B cell (primary cell): Measurements from ENCODE around the gene PSMB3. TPM values are rescaled to one million over a fixed set of nuclear protein-coding genes. Genes with fewer than 3 reads are reported as not detected.

Experiments
- ATAC-seq: fragments of 200-7000 bp; cut with Tn5 transposase; one replicate; pipeline ENCODE4 v1.10.0; 2021; ENCODE audit warnings: low read depth, mild to moderate bottlenecking, moderate number of reproducible peaks, moderate library complexity
- CTCF ChIA-PET: fragments of 350-600 bp; sonication (Branson Sonifier 250); formaldehyde crosslinking; loops from one replicate; lab custom pipeline; 2021; ENCODE audit warnings: antibody characterized with exemption, inconsistent platforms; lab: Charles Lee
- POLR2A ChIA-PET: fragments of 350-600 bp; sonication (Branson Sonifier 250); formaldehyde crosslinking; loops from one replicate; lab custom pipeline; 2021; ENCODE audit warnings: antibody characterized with exemption; lab: Charles Lee
- DNase-seq: peaks from one replicate; pipeline ENCODE4 v3.0.0; 2013
- H2AFZ ChIP-seq: 2 replicates; pipeline ENCODE4 v1.6.1; 2012; ENCODE audit warnings: mild to moderate bottlenecking, low read depth, low read length; ENCODE audit not compliant: insufficient read depth, poor library complexity, severe bottlenecking
- H3K27ac ChIP-seq, 2 donors: 1 replicate in 1 of 2; 2 replicates in 1 of 2; pipeline ENCODE4 v1.5.1; 2012 to 2013; ENCODE audit warnings: low read length in 2 of 2, mild to moderate bottlenecking in 2 of 2, moderate library complexity in 1 of 2
- H3K27me3 ChIP-seq, 4 experiments: fragments of 200-600 bp in 1 of 4; sonication (generic) in 1 of 4; replicated peaks in 1 of 4; 1 replicate in 2 of 4; 2 replicates in 2 of 4; pipeline versions ENCODE4 v1.6.1 to v1.7.0; 2013 to 2016; ENCODE audit warnings: low read length in 3 of 4, mild to moderate bottlenecking in 2 of 4, mixed read lengths in 1 of 4, moderate library complexity in 1 of 4; ENCODE audit not compliant: insufficient read depth in 4 of 4, control insufficient read depth in 3 of 4; ENCODE audit errors: control extremely low read depth in 1 of 4
- H3K36me3 ChIP-seq, 2 experiments: replicated peaks in 1 of 2; 1 replicate in 1 of 2; 2 replicates in 1 of 2; pipeline versions ENCODE4 v1.6.1 to v1.7.1; 2013; ENCODE audit warnings: low read length in 1 of 2; ENCODE audit not compliant: insufficient read depth in 2 of 2, control insufficient read depth in 1 of 2; ENCODE audit errors: control extremely low read depth in 1 of 2, extremely low read depth in 1 of 2
- H3K4me1 ChIP-seq, 2 donors: fragments of 200-600 bp in 1 of 2; sonication (generic) in 1 of 2; 1 replicate in 1 of 2; 2 replicates in 1 of 2; pipeline versions ENCODE4 v1.5.1 to v1.6.1; 2013 to 2017; ENCODE audit warnings: low read length in 2 of 2; ENCODE audit not compliant: control insufficient read depth in 2 of 2, insufficient read depth in 2 of 2
- H3K4me2 ChIP-seq: replicated peaks from 2 replicates; pipeline ENCODE3; 2012; ENCODE audit warnings: mild to moderate bottlenecking, low read depth, low read length; ENCODE audit not compliant: poor library complexity, severe bottlenecking
- H3K4me3 ChIP-seq, 5 experiments: fragments of 200-600 bp in 1 of 5; sonication (generic) in 1 of 5; 1 replicate in 3 of 5; 2 replicates in 2 of 5; pipeline versions ENCODE4 v1.5.1 to v1.7.0; 2011 to 2016; ENCODE audit warnings: low read length in 4 of 5, mild to moderate bottlenecking in 4 of 5, low read depth in 2 of 5, control low read depth in 1 of 5, moderate library complexity in 1 of 5; ENCODE audit not compliant: insufficient read depth in 1 of 5; ENCODE audit errors: control extremely low read depth in 1 of 5, extremely low read depth in 1 of 5
- H3K79me2 ChIP-seq: fragments of 200-600 bp; sonication (generic); one replicate; pipeline ENCODE4 v1.6.0; 2016; ENCODE audit warnings: low read length; ENCODE audit not compliant: control insufficient read depth, insufficient read depth
- H3K9ac ChIP-seq: fragments of 200-600 bp; sonication (generic); 2 replicates; pipeline ENCODE4 v1.6.1; 2017; ENCODE audit warnings: mild to moderate bottlenecking, low read length, moderate library complexity
- H3K9me3 ChIP-seq, 3 donors: one replicate each; pipeline versions ENCODE4 v1.6.1 to v1.7.1; 2013; ENCODE audit warnings: low read length in 2 of 3; ENCODE audit not compliant: control insufficient read depth in 2 of 3, insufficient read depth in 1 of 3; ENCODE audit errors: control extremely low read depth in 1 of 3
- H4K20me1 ChIP-seq: 2 replicates; pipeline ENCODE4 v1.6.0; 2012; ENCODE audit warnings: mild to moderate bottlenecking, low read length; ENCODE audit not compliant: insufficient read depth, control insufficient read depth, poor library complexity, severe bottlenecking
- H3K27ac Mint-ChIP-seq: one replicate; pipeline ENCODE4 v1.8.0; 2021; ENCODE audit warnings: mixed read lengths
- H3K27me3 Mint-ChIP-seq: one replicate; pipeline ENCODE4 v1.8.0; 2021; ENCODE audit warnings: mixed read lengths
- H3K4me1 Mint-ChIP-seq: one replicate; pipeline ENCODE4 v1.8.0; 2021; ENCODE audit warnings: mixed read lengths
- H3K4me3 Mint-ChIP-seq: one replicate; pipeline ENCODE4 v1.8.0; 2021; ENCODE audit warnings: mixed read lengths
- H3K9me3 Mint-ChIP-seq: one replicate; pipeline ENCODE4 v1.8.0; 2022; ENCODE audit warnings: mixed read lengths; ENCODE audit not compliant: insufficient read depth
- CTCF ChIP-seq: fragments of 200-600 bp; IDR thresholded peaks from one replicate; pipeline ENCODE4 v1.8.0; 2022; ENCODE audit warnings: antibody characterized with exemption, mild to moderate bottlenecking
- EZH2 ChIP-seq: IDR thresholded peaks from 2 replicates; pipeline ENCODE4 v1.6.1; 2012; ENCODE audit warnings: borderline replicate concordance, low read depth, mild to moderate bottlenecking, moderate library complexity, low read length; ENCODE audit not compliant: insufficient read depth, poor library complexity, severe bottlenecking
- WGBS: methylation state at CpG from one replicate; pipeline ENCODE4 v1.1.5; 2013; ENCODE audit warnings: missing lambda C conversion rate; ENCODE audit not compliant: insufficient coverage; 5-methylcytosine and 5-hydroxymethylcytosine counted together
- intact Hi-C: fragments of 100-400 bp; cut with micrococcal nuclease; formaldehyde crosslinking; loops from one replicate; pipeline ENCODE4 v1.10.0; 2022
- polyA plus RNA-seq: library from polyadenylated mRNA; depleted of rRNA; stranded (reverse); fragments of >200 nt; gene quantifications from 2 replicates; pipeline ENCODE4 v1.2.3, GENCODE V29; 2012
- total RNA-seq, 2 donors: library from RNA; stranded (reverse); fragments of 120-200 nt in 1 of 2; gene quantifications; 1 replicate in 1 of 2; 2 replicates in 1 of 2; pipeline versions ENCODE4 v1.2.3 to v1.2.4, GENCODE V29; 2013 to 2022

Gene PSMB3
- total and polyA plus RNA-seq, 2 donors (not counting 1 experiment from before 2014, with no cell fraction given), result 109 to 184 TPM

GRCh38 chr17:38799501-38800236 is 47.1 kb downstream of the PSMB3 start, which contains the start of gene PIP4K2B:
Gene PIP4K2B (minus strand): TSS chr17:38799556. CDS start chr17:38799424, 132 bp downstream.
- DNase-seq (peak; percentile 94), ATAC-seq (peak; percentile 84)
- peak within 1 kb of the TSS; percentile 72 to 79 for H3K27ac ChIP-seq
- peaks cover 23% of the 10 kb centered on the region for H4K20me1 ChIP-seq
- H3K9me3 Mint-ChIP-seq, result no peaks in the 10 kb centered on the region
- no peaks in the 10 kb centered on the region for H3K27me3 Mint-ChIP-seq
- peaks cover 34% of the 10 kb centered on the region for H3K4me1 Mint-ChIP-seq
- TF ChIP-seq EZH2 (no peak), CTCF (no peak)
- WGBS, result under 1% methylated on average over 59 of the region's 76 CpGs
- H3K79me2 ChIP-seq, result peaks cover 46% of the 10 kb centered on the region
- H3K36me3 ChIP-seq, result peaks cover 0 to 32% of the 10 kb centered on the region in 2 experiments
- H3K27ac Mint-ChIP-seq, result peak within 1 kb of the TSS; percentile 96
- POLR2A ChIA-PET, result interaction anchor here (0.8 to 1.3 kb wide), 6 partner anchors 24 to 354 kb away, joined by 3 to 6 read pairs (median 4); partner anchors contain the start of genes LASP1, PSMB3 and RPL23
- H3K27me3 ChIP-seq, result no peaks in the 10 kb centered on the region
- H2AFZ ChIP-seq, result peak within 1 kb of the TSS; percentile 92
- intact Hi-C loops, result loop anchor here (1.0 to 2.0 kb wide), 5 partner anchors 26 to 97 kb away; partner anchors contain the start of genes CWC25, PSMB3 and RPL23
- H3K4me3 Mint-ChIP-seq, result peak within 1 kb of the TSS; percentile 99
- H3K4me1 ChIP-seq, result peaks cover 17 to 25% of the 10 kb centered on the region in 2 donors
- peak within 1 kb of the TSS; percentile 91 for H3K9ac ChIP-seq
- CTCF ChIA-PET, result interaction anchor here (0.6 to 1.3 kb wide), 3 partner anchors 72 to 353 kb away, joined by 3 read pairs; no protein-coding TSS in a partner anchor
- H3K4me2 ChIP-seq, result peak within 1 kb of the TSS; percentile 88
- peaks cover 0 to 2% (median 0%) of the 10 kb centered on the region in 3 donors for H3K9me3 ChIP-seq
- H3K4me3 ChIP-seq, result peak within 1 kb of the TSS; percentile 64 to 88 (median 75)
